GM19193 (cell line): ENCODE results near the gene LAMC2.

Experiments
- POLR2A ChIP-seq: IDR thresholded peaks from 4 replicates; pipeline ENCODE4 v1.6.1; 2011; ENCODE audit not compliant: insufficient read depth, insufficient read length; ENCODE audit errors: extremely low read depth

The LAMC2 gene

GRCh38 chr1:183222909-183223308, 36.8 kb downstream of the LAMC2 start:
- no peak for TF ChIP-seq POLR2A

GRCh38 chr1:183223467-183223866, 37.4 kb downstream of the LAMC2 start:
- no peak for TF ChIP-seq POLR2A

GRCh38 chr1:183226361-183226760, 40.3 kb downstream of the LAMC2 start:
- TF ChIP-seq POLR2A = no peak

GRCh38 chr1:183226963-183227362, 40.9 kb downstream of the LAMC2 start:
- no peak for TF ChIP-seq POLR2A

- TF ChIP-seq POLR2A = no peak
These were observed 41.6 kb downstream of the LAMC2 start for GRCh38 chr1:183227422-183228346.

- no peak for TF ChIP-seq POLR2A
These were observed 42.5 kb downstream of the LAMC2 start for GRCh38 chr1:183228347-183229220.

- no peak for TF ChIP-seq POLR2A
These were observed 44.3 kb downstream of the LAMC2 start for GRCh38 chr1:183230413-183230812.

GRCh38 chr1:183231545-183231944, 45.5 kb downstream of the LAMC2 start:
- no peak for TF ChIP-seq POLR2A

GRCh38 chr1:183233113-183233512, 47.0 kb downstream of the LAMC2 start:
- no peak for TF ChIP-seq POLR2A

GRCh38 chr1:183234660-183235476, 48.8 kb downstream of the LAMC2 start:
- no peak for TF ChIP-seq POLR2A

GRCh38 chr1:183235503-183235902, 49.4 kb downstream of the LAMC2 start:
- TF ChIP-seq POLR2A = no peak

- TF ChIP-seq POLR2A = no peak
These were observed 50.2 kb downstream of the LAMC2 start for GRCh38 chr1:183236158-183236725.

- TF ChIP-seq POLR2A = no peak
These were observed 51.0 kb downstream of the LAMC2 start for GRCh38 chr1:183237046-183237445.

GRCh38 chr1:183238071-183238470, 52.0 kb downstream of the LAMC2 start:
- no peak for TF ChIP-seq POLR2A

- TF ChIP-seq POLR2A = no peak
These were observed 53.2 kb downstream of the LAMC2 start for GRCh38 chr1:183239220-183239742.
